BE2C (cell line): ENCODE measurements around the gene LHFPL6. TPM values are rescaled to one million over a fixed set of nuclear protein-coding genes. Genes with fewer than 3 reads are reported as not detected.
A peak's percentile ranks its signal among the peaks of the same experiment; 100 is the strongest.

Experiments
- DNase-seq: peaks from one replicate; pipeline ENCODE4 v3.0.0-alpha.2; 2020
- H3K27me3 ChIP-seq: fragments of 250-450 bp; sonication (Bioruptor Pico); 2 replicates; pipeline ENCODE4 v1.5.1; 2020; ENCODE audit warnings: mild to moderate bottlenecking
- H3K36me3 ChIP-seq: fragments of 250-450 bp; sonication (Bioruptor Pico); 2 replicates; pipeline ENCODE4 v1.5.1; 2020; ENCODE audit warnings: mild to moderate bottlenecking
- H3K4me1 ChIP-seq: fragments of 250-450 bp; sonication (Bioruptor Pico); 2 replicates; pipeline ENCODE4 v1.5.1; 2020
- H3K4me3 ChIP-seq: 2 replicates; pipeline ENCODE4 v1.5.1; 2011; ENCODE audit warnings: low read depth, low read length
- H3K9me3 ChIP-seq: fragments of 250-450 bp; sonication (Bioruptor Pico); 2 replicates; pipeline ENCODE4 v1.5.1; 2020
- polyA plus RNA-seq: library from polyadenylated mRNA; unstranded; fragments of >200 nt; gene quantifications from one replicate; pipeline ENCODE4 v1.2.1, GENCODE V29; 2012; ENCODE audit warnings: low read depth, missing spikeins; ENCODE audit not compliant: insufficient read length, insufficient read depth
- TF ChIP-seq, protein P1 (sequence below): IDR thresholded peaks from 2 replicates; pipeline ENCODE4 v1.5.1; 2012; ENCODE audit warnings: mild to moderate bottlenecking, low read depth, low read length

LHFPL6 gene
- not detected for polyA plus RNA-seq

GRCh38 chr13:39602614-39603366 lies at the start of gene LHFPL6:
LHFPL6 (minus strand) TSS chr13:39603193.
- H3K4me1 ChIP-seq, result no peaks in the 10 kb centered on the region

GRCh38 chr13:39646122-39646521 lies 43.1 kb upstream of the LHFPL6 start:
- H3K27me3 ChIP-seq, result no peaks in the 10 kb centered on the region
- H3K36me3 ChIP-seq, result no peaks in the 10 kb centered on the region
- no peak overlapping the region for H3K4me3 ChIP-seq
- TF ChIP-seq, protein P1, sequence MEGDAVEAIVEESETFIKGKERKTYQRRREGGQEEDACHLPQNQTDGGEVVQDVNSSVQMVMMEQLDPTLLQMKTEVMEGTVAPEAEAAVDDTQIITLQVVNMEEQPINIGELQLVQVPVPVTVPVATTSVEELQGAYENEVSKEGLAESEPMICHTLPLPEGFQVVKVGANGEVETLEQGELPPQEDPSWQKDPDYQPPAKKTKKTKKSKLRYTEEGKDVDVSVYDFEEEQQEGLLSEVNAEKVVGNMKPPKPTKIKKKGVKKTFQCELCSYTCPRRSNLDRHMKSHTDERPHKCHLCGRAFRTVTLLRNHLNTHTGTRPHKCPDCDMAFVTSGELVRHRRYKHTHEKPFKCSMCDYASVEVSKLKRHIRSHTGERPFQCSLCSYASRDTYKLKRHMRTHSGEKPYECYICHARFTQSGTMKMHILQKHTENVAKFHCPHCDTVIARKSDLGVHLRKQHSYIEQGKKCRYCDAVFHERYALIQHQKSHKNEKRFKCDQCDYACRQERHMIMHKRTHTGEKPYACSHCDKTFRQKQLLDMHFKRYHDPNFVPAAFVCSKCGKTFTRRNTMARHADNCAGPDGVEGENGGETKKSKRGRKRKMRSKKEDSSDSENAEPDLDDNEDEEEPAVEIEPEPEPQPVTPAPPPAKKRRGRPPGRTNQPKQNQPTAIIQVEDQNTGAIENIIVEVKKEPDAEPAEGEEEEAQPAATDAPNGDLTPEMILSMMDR, result no peak
- no peaks in the 10 kb centered on the region for H3K9me3 ChIP-seq
- DNase-seq, result no peak
- no peaks in the 10 kb centered on the region for H3K4me1 ChIP-seq

More at GRCh38 chr13:39602614-39603366, at the start of gene LHFPL6:
- Histone ChIP-seq H3K27me3 (peaks cover 63% of the 10 kb centered on the region), H3K4me3 (peak within 1 kb of the TSS; percentile 60), H3K36me3 (no peaks in the 10 kb centered on the region), H3K9me3 (no peaks in the 10 kb centered on the region)
- TF ChIP-seq, protein P1, result no peak
- peak; percentile 66 for DNase-seq

GRCh38 chr13:39641645-39642044 lies 38.7 kb upstream of the LHFPL6 start:
- no peaks in the 10 kb centered on the region for H3K9me3 ChIP-seq
- TF ChIP-seq, protein P1, result no peak
- no peaks in the 10 kb centered on the region for H3K4me1 ChIP-seq
- peaks cover 4% of the 10 kb centered on the region for H3K27me3 ChIP-seq
- H3K36me3 ChIP-seq, result no peaks in the 10 kb centered on the region
- no peak overlapping the region for H3K4me3 ChIP-seq
- no peak for DNase-seq

GRCh38 chr13:39637890-39638289 lies 34.9 kb upstream of the LHFPL6 start:
- DNase-seq, result no peak
- peaks cover 4% of the 10 kb centered on the region for H3K27me3 ChIP-seq
- H3K4me1 ChIP-seq, result no peaks in the 10 kb centered on the region
- TF ChIP-seq, protein P1, result no peak
- no peak overlapping the region for H3K4me3 ChIP-seq
- H3K9me3 ChIP-seq, result no peaks in the 10 kb centered on the region
- H3K36me3 ChIP-seq, result no peaks in the 10 kb centered on the region

DNA sequence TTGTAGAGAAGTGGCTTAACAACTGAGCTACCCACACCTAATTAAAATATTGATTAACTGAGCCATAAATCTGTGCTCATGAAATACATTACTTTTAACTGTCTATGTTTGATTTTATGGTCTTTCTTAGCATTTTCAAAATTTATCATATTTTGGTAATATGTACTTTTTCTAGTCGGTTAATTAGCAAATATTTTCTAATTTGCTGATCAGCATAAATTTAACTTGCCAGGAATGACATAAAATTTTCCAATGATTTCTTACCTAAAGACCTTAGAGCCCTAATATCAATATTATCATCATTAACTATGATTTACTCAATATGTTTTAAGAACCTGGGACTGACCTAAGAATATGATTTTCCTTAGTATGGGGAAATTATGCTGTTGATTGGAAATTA lies 32.6 kb upstream of the LHFPL6 start:
- H3K27me3 ChIP-seq, result peaks cover 1% of the 10 kb centered on the region
- no peaks in the 10 kb centered on the region for H3K9me3 ChIP-seq
- H3K4me3 ChIP-seq, result no peak overlapping the region
- TF ChIP-seq, protein P1, result no peak
- H3K4me1 ChIP-seq, result no peaks in the 10 kb centered on the region
- no peaks in the 10 kb centered on the region for H3K36me3 ChIP-seq
- no peak for DNase-seq

DNA sequence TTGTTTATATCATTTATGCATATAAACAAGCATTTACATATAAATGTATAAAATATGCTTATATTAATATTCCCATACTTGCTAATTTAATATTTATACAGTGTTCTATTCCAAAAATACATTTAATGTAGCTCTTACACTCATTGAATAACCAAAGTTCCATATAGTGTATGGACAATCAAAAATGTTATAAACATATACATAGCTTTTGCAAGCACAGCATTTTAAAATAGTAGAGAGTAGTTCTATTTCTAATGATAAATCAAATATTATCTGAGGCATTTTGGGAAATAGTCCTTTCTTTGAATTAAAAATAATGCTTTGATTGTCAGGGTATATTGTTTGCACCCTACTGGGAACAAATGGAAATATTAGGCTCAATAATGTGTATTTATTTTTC lies 30.0 kb upstream of the LHFPL6 start:
- Histone ChIP-seq H3K9me3 (no peaks in the 10 kb centered on the region), H3K27me3 (no peaks in the 10 kb centered on the region), H3K36me3 (no peaks in the 10 kb centered on the region), H3K4me1 (no peaks in the 10 kb centered on the region), H3K4me3 (no peak overlapping the region)
- TF ChIP-seq, protein P1, result no peak
- DNase-seq, result no peak
